HG02678 (cell line): ENCODE results near the gene HOXB6.

ENCODE experiments used
- ATAC-seq: cut with Tn5 transposase; IDR thresholded peaks from one replicate; pipeline ENCODE4 v1.9.1; 2021; ENCODE audit warnings: mild to moderate bottlenecking, moderate library complexity; ENCODE audit not compliant: unreplicated experiment

The HOXB6 gene

GRCh38 chr17:48624118-48624517 is 19.3 kb upstream of the HOXB6 start:
- no peak for ATAC-seq

- ATAC-seq: no peak
These were observed 18.8 kb upstream of the HOXB6 start for GRCh38 chr17:48623583-48623982.

GRCh38 chr17:48622857-48623256 is 18.1 kb upstream of the HOXB6 start:
- ATAC-seq: no peak

- ATAC-seq: no peak
These were observed 16.9 kb upstream of the HOXB6 start for GRCh38 chr17:48621410-48622392.

- no peak for ATAC-seq
These were observed 15.8 kb upstream of the HOXB6 start for GRCh38 chr17:48620461-48621139.

- ATAC-seq: no peak
These were observed 15.2 kb upstream of the HOXB6 start for GRCh38 chr17:48619826-48620449.

GRCh38 chr17:48618256-48618896 is 13.6 kb upstream of the HOXB6 start:
- no peak for ATAC-seq

- ATAC-seq: no peak
These were observed 12.9 kb upstream of the HOXB6 start for GRCh38 chr17:48617471-48618255.

- no peak for ATAC-seq
These were observed 12.1 kb upstream of the HOXB6 start for GRCh38 chr17:48616717-48617470.

- no peak for ATAC-seq
These were observed 11.4 kb upstream of the HOXB6 start for GRCh38 chr17:48615963-48616716.

GRCh38 chr17:48615047-48615962 is 10.5 kb upstream of the HOXB6 start, which contains the start of gene HOXB8:
Gene HOXB8, minus strand, starts transcription at chr17:48615292. Its CDS starts 588 bp downstream, at chr17:48614704.
- no peak for ATAC-seq

- no peak for ATAC-seq
These were observed 9.3 kb upstream of the HOXB6 start for GRCh38 chr17:48613862-48614694.

GRCh38 chr17:48612854-48613691 is 8.3 kb upstream of the HOXB6 start:
- ATAC-seq: no peak

GRCh38 chr17:48612456-48612853 is 7.7 kb upstream of the HOXB6 start:
- ATAC-seq: no peak

GRCh38 chr17:48611681-48612455 is 7.1 kb upstream of the HOXB6 start:
- no peak for ATAC-seq
